ENCODE data around the gene SNCG. TPM values are rescaled to one million over a fixed set of nuclear protein-coding genes. Genes with fewer than 3 reads are reported as not detected.

Gene SNCG
- total and polyA plus RNA-seq, 2 experiments from 2014 or later, result 4.0 to 17.0 TPM

DNA sequence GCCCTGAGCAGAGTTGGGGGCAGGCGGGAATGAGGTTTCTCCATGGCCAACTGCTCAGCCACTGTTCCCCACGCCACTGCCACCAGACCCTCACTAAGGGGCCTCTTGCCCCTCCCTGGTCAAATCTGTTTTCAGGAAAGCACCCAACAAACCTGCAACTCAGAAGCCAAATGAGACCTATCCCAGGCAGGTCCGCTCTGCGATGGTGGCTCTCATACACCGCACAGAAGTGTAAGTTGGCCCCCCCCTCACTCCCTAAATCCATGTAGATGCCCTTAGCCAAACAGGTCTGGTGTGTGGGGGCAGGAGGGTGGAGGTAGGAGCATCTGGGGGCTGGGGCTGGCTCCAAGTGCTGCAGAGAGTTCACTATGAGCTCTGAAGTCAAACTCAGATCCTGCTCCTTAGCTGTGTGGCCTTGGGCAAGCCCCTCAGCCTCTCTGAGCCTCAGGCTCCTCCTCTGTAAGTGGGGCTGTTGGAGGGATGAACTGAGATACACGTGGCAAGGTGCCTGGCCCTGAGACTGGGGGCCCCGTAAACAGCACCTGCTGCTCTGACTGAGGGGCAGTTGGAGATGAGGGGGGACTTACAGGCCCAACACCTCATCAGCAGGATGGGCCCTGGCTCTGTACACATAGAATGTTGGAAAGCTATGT, 2.1 kb upstream of the SNCG start:
- no peak overlapping the region for H3K4me3 ChIP-seq
- Mint-ChIP-seq H3K27ac (no peak overlapping the region; the same call in 1 of the 2 replicates), H3K9me3 (peaks cover 31% of the 10 kb centered on the region), H3K4me1 (peaks cover 57% of the 10 kb centered on the region), H3K27me3 (ENCODE audit: insufficient read depth, low read depth, poor library complexity) (peaks cover 36% of the 10 kb centered on the region), H3K36me3 (ENCODE audit: low read depth) (peaks cover 29% of the 10 kb centered on the region), H3K4me3 (peak overlapping the region; percentile 46; the same call in 1 of the 3 replicates)
- peaks cover 10% of the 10 kb centered on the region; the same call in 1 of the 2 replicates for H3K36me3 ChIP-seq (ENCODE audit: insufficient read depth)
- DNase-seq (ENCODE audit: low spot score) (no peak), ATAC-seq (no peak)
- 0 out of 2 replicates have a peak overlapping the region, but pooled peaks have one; percentile 48 for H3K4me2 ChIP-seq
- no peak overlapping the region for H3K27ac ChIP-seq (ENCODE audit: low read depth)
- peaks cover 15% of the 10 kb centered on the region for H3F3A ChIP-seq (replicated peaks; ENCODE audit: low read depth)
- no peaks in the 10 kb centered on the region for H4K20me1 ChIP-seq (replicated peaks; ENCODE audit: insufficient read depth)
- H3K79me2 ChIP-seq (replicated peaks; ENCODE audit: insufficient read depth), result no peaks in the 10 kb centered on the region
- H2AFZ ChIP-seq, result no peak overlapping the region
- H3K27me3 ChIP-seq (ENCODE audit: insufficient read depth), result no peaks in the 10 kb centered on the region
- no peaks in the 10 kb centered on the region for H3K9me2 ChIP-seq (ENCODE audit: insufficient read depth)
- peaks cover 65% of the 10 kb centered on the region for H3K4me1 ChIP-seq (ENCODE audit: insufficient read depth)
- TF ChIP-seq, protein P1, sequence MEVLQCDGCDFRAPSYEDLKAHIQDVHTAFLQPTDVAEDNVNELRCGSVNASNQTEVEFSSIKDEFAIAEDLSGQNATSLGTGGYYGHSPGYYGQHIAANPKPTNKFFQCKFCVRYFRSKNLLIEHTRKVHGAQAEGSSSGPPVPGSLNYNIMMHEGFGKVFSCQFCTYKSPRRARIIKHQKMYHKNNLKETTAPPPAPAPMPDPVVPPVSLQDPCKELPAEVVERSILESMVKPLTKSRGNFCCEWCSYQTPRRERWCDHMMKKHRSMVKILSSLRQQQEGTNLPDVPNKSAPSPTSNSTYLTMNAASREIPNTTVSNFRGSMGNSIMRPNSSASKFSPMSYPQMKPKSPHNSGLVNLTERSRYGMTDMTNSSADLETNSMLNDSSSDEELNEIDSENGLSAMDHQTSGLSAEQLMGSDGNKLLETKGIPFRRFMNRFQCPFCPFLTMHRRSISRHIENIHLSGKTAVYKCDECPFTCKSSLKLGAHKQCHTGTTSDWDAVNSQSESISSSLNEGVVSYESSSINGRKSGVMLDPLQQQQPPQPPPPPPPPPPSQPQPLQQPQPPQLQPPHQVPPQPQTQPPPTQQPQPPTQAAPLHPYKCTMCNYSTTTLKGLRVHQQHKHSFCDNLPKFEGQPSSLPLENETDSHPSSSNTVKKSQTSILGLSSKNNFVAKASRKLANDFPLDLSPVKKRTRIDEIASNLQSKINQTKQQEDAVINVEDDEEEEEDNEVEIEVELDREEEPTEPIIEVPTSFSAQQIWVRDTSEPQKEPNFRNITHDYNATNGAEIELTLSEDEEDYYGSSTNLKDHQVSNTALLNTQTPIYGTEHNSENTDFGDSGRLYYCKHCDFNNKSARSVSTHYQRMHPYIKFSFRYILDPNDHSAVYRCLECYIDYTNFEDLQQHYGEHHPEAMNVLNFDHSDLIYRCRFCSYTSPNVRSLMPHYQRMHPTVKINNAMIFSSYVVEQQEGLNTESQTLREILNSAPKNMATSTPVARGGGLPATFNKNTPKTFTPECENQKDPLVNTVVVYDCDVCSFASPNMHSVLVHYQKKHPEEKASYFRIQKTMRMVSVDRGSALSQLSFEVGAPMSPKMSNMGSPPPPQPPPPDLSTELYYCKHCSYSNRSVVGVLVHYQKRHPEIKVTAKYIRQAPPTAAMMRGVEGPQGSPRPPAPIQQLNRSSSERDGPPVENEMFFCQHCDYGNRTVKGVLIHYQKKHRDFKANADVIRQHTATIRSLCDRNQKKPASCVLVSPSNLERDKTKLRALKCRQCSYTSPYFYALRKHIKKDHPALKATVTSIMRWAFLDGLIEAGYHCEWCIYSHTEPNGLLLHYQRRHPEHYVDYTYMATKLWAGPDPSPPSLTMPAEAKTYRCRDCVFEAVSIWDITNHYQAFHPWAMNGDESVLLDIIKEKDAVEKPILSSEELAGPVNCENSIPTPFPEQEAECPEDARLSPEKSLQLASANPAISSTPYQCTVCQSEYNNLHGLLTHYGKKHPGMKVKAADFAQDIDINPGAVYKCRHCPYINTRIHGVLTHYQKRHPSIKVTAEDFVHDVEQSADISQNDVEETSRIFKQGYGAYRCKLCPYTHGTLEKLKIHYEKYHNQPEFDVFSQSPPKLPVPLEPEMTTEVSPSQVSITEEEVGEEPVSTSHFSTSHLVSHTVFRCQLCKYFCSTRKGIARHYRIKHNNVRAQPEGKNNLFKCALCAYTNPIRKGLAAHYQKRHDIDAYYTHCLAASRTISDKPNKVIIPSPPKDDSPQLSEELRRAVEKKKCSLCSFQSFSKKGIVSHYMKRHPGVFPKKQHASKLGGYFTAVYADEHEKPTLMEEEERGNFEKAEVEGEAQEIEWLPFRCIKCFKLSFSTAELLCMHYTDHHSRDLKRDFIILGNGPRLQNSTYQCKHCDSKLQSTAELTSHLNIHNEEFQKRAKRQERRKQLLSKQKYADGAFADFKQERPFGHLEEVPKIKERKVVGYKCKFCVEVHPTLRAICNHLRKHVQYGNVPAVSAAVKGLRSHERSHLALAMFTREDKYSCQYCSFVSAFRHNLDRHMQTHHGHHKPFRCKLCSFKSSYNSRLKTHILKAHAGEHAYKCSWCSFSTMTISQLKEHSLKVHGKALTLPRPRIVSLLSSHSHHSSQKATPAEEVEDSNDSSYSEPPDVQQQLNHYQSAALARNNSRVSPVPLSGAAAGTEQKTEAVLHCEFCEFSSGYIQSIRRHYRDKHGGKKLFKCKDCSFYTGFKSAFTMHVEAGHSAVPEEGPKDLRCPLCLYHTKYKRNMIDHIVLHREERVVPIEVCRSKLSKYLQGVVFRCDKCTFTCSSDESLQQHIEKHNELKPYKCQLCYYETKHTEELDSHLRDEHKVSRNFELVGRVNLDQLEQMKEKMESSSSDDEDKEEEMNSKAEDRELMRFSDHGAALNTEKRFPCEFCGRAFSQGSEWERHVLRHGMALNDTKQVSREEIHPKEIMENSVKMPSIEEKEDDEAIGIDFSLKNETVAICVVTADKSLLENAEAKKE (CRISPR knock-in tag; IDR thresholded peaks at IDR 0.05), result no peak
- TF ChIP-seq, protein P2, sequence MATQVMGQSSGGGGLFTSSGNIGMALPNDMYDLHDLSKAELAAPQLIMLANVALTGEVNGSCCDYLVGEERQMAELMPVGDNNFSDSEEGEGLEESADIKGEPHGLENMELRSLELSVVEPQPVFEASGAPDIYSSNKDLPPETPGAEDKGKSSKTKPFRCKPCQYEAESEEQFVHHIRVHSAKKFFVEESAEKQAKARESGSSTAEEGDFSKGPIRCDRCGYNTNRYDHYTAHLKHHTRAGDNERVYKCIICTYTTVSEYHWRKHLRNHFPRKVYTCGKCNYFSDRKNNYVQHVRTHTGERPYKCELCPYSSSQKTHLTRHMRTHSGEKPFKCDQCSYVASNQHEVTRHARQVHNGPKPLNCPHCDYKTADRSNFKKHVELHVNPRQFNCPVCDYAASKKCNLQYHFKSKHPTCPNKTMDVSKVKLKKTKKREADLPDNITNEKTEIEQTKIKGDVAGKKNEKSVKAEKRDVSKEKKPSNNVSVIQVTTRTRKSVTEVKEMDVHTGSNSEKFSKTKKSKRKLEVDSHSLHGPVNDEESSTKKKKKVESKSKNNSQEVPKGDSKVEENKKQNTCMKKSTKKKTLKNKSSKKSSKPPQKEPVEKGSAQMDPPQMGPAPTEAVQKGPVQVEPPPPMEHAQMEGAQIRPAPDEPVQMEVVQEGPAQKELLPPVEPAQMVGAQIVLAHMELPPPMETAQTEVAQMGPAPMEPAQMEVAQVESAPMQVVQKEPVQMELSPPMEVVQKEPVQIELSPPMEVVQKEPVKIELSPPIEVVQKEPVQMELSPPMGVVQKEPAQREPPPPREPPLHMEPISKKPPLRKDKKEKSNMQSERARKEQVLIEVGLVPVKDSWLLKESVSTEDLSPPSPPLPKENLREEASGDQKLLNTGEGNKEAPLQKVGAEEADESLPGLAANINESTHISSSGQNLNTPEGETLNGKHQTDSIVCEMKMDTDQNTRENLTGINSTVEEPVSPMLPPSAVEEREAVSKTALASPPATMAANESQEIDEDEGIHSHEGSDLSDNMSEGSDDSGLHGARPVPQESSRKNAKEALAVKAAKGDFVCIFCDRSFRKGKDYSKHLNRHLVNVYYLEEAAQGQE (IDR thresholded peaks at IDR 0.05; ENCODE audit: unreplicated experiment), result no peak
- no peak for TF ChIP-seq NANOG (IDR thresholded peaks at IDR 0.05; ENCODE audit: borderline replicate concordance)
- no peak for TF ChIP-seq EZH2phosphoT487 (IDR thresholded peaks at IDR 0.05; ENCODE audit: unreplicated experiment)
- no peak for TF ChIP-seq ZNF331 (CRISPR knock-in tag; IDR thresholded peaks at IDR 0.05; ENCODE audit: low read depth)
- TF ChIP-seq STAT1 (IDR thresholded peaks at IDR 0.05; ENCODE audit: unreplicated experiment), result no peak
- no peak for TF ChIP-seq POLR2AphosphoS5 (IDR thresholded peaks at IDR 0.05; ENCODE audit: low read depth)
- no peak for TF ChIP-seq ZNF114 (CRISPR knock-in tag; IDR thresholded peaks at IDR 0.05)
- no peak for TF ChIP-seq CREB1 (CRISPR knock-in tag; IDR thresholded peaks at IDR 0.05; ENCODE audit: low read depth)
- no peak for TF ChIP-seq JUNB (IDR thresholded peaks at IDR 0.05; ENCODE audit: unreplicated experiment)
- TF ChIP-seq EZH2 (IDR thresholded peaks at IDR 0.05; ENCODE audit: low read depth, unreplicated experiment), result no peak
- TF ChIP-seq, protein P3, sequence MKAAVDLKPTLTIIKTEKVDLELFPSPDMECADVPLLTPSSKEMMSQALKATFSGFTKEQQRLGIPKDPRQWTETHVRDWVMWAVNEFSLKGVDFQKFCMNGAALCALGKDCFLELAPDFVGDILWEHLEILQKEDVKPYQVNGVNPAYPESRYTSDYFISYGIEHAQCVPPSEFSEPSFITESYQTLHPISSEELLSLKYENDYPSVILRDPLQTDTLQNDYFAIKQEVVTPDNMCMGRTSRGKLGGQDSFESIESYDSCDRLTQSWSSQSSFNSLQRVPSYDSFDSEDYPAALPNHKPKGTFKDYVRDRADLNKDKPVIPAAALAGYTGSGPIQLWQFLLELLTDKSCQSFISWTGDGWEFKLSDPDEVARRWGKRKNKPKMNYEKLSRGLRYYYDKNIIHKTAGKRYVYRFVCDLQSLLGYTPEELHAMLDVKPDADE (IDR thresholded peaks at IDR 0.05), result no peak
- TF ChIP-seq, protein P4, sequence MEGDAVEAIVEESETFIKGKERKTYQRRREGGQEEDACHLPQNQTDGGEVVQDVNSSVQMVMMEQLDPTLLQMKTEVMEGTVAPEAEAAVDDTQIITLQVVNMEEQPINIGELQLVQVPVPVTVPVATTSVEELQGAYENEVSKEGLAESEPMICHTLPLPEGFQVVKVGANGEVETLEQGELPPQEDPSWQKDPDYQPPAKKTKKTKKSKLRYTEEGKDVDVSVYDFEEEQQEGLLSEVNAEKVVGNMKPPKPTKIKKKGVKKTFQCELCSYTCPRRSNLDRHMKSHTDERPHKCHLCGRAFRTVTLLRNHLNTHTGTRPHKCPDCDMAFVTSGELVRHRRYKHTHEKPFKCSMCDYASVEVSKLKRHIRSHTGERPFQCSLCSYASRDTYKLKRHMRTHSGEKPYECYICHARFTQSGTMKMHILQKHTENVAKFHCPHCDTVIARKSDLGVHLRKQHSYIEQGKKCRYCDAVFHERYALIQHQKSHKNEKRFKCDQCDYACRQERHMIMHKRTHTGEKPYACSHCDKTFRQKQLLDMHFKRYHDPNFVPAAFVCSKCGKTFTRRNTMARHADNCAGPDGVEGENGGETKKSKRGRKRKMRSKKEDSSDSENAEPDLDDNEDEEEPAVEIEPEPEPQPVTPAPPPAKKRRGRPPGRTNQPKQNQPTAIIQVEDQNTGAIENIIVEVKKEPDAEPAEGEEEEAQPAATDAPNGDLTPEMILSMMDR (conservative IDR thresholded peaks at IDR 0.05; ENCODE audit: low read depth in 2 of 2), result no peak
